SH-SY5Y (cell line): ENCODE data around the gene ABHD17B.

Experiments used
- GATA2 ChIP-seq: IDR thresholded peaks from 2 replicates; pipeline ENCODE4 v1.6.1; 2011; ENCODE audit warnings: mild to moderate bottlenecking, low read depth, low read length
- GATA3 ChIP-seq: IDR thresholded peaks from 2 replicates; pipeline ENCODE4 v1.6.1; 2011; ENCODE audit warnings: low read depth, mild to moderate bottlenecking, low read length, moderate library complexity

DNA sequence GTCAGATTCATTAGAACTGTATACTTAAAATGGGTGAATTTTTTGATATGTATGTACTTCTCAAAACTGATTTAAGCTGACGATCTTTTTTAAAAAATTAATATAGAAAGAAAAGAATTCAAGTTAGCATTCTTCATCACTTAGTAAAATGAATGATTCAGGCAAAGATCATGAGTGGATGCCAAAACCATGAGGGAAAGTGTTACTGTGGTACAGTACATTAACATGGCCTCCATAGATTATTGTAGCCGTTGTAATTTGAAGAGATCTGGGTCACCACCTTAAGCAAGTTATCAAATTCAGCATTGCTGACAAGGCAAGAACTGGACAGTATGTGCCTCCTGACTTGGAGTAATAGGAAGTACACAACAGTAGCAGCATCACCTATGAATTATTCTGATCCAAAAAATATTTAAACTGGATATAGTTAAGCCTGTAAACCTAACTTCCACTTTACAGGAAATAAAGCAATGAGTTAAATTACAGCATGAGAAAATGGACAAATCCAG, 30.1 kb upstream of the ABHD17B start:
- TF ChIP-seq GATA3, result no peak
- TF ChIP-seq GATA2, result no peak
